DLD1 (cell line): ENCODE measurements around the gene NAGPA.

Source experiments
- in situ Hi-C: cut with HindIII; loops from 2 replicates; pipeline ENCODE4 v1.10.0; 2017; ENCODE audit warnings: low sequenced_read_pairs

The NAGPA gene

DNA sequence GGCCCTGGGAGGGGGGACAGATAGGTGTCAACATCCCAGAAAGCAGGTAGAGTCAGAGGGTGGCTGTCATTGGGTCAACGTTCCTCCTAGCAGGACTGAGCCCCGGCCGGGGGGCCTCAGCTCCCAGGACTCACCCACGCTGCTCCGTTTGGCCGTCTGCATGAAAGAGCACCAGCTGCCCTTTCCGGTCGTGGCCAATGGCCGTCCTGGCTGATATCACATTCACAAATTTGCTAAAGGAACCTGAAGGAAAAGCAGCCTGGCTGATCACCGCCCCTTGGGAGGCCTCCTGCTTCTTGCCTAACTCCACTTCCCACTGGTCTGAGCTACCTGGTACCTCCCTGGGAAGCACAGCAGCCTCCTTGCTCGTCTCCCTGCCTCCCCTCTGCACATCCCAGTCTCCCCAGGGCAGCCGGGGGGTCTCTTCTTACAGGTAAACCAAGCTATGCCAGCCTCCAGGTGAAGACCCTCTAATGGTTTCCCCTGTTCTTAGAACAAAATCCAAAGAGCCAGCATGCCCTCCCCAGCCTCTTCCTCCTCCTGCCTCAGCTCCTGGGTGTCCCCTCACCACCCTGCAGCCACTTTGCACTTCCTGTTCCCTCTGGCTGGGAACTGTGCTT, 3.4 kb downstream of the NAGPA start:
- in situ Hi-C loops = loop anchor here (25.0 kb wide), 1 partner anchor 518 kb away; no protein-coding TSS in a partner anchor

DNA sequence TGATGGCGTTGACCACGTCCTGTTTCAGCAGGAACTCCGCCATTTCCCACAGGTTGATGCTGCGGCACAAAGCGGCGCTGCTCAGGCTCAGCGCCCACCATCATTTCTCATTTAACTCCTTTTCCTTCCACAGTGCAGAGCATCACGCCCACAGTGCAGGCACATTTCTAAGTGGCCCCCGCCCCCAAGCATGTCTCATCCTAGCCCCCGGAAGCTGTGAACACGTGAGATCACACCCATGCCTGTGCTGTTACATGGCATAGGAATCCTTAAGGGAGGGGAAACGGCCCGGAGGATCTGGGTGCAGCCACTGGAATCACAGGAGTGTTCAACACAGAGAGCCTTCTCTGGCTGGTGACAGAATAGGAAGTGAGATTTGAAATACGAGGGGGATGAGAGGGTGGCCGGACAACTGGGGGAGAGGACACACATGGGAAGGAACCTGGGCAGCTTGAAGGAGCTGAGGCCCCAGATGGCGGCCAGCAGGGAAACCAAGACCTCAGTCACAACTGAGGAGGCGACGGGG, 4.7 kb downstream of the NAGPA start:
- in situ Hi-C loops = loop anchor here (25.0 kb wide), 1 partner anchor 517 kb away; no protein-coding TSS in a partner anchor

DNA sequence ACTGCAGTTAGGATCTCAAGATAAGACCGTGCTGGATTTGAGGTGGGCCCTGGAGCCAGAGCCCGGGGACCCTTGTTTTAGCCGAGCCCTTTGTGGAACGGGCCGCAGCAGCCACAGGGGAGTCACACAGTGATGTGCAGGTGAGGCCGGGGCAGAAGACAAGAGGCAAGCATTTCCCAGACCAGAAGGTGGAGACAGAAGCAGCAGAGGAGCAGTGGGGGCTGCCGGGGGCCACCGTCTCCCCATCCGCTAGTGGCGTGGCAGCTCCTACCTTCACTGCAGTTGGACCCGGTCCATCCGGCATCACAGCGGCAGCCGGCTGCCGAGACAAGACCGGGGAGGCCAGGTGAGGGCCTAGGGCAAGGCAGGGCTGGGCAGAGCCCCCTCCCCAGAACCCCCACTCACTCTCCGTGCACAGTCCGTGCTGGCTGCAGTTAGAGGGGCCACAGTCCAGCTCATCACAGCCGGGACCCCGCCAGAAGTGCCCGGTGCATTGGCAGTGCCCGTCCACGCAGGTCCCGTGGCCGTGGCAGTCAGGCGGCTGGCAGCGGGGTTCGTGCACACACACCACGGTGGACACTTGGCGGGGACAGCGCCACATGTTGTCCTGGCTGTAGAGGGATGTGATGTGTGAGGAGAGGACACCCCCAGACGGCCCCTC, 6.0 kb downstream of the NAGPA start:
- in situ Hi-C loops = loop anchor here (25.0 kb wide), 1 partner anchor 515 kb away; no protein-coding TSS in a partner anchor

DNA sequence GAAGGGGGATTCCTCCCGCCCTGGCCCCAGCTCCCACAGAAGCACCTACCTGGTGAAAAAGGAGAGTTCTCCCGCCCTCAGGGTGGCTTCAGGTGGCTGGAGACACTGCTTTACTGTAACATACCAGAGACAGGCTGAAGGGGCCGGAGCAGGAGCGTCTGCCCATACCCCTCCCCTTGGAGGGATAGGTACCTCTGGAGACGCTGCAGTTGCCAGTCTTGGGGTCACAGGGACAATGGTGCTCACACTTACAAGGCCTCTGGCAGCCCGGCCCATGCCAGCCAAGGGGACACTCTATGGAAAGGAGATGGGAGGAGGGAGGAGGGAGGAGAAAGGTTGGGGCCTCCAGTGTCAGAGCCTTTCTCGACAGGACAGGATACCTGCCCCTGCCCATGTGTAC, 6.6 kb downstream of the NAGPA start:
- in situ Hi-C loops = loop anchor here (25.0 kb wide), 1 partner anchor 515 kb away; no protein-coding TSS in a partner anchor

DNA sequence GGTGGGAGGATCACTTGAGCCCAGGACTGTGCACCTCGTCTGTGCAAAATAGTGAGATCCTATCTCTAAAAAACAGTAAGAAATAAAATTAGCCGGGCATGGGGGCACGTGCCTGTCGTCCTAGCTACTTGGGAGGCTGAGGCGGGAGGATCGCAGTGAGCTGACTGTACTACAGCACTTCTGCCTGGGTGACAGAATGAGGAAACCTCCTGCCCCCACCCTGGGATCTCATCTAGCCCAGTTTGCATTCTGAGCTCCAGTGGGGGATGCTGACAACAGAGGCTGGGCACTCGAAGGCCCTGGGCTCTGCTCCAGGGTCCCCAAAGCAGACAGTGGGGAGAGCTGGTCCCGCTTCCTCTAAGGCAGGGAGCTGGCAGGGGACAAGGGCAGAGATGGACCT, 7.1 kb downstream of the NAGPA start:
- in situ Hi-C loops = loop anchor here (25.0 kb wide), 1 partner anchor 514 kb away; no protein-coding TSS in a partner anchor

DNA sequence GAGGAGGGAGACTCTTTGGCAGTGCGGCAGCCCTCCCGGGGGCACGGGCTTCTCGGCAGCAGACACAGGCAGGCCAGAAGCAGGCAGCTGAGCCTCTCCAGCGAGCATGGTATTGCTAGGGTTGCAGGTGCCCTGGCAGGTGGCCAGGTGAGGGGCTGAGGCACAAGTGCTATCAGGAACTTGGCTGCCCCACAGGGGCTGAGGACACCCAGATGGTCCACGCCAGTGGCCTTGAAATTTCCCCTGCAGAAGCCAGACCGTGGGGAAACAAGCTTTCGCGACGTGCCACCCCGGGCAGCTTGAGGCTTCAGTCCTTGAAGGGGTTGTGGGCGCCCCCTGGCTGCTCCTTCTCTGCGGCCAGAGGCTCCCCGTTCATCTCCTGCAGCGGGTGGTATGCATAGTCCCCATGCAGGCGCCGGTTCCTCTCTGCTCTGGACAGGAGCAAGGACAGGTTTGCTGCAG, 8.5 kb downstream of the NAGPA start:
- in situ Hi-C loops = loop anchor here (25.0 kb wide), 1 partner anchor 513 kb away; no protein-coding TSS in a partner anchor

DNA sequence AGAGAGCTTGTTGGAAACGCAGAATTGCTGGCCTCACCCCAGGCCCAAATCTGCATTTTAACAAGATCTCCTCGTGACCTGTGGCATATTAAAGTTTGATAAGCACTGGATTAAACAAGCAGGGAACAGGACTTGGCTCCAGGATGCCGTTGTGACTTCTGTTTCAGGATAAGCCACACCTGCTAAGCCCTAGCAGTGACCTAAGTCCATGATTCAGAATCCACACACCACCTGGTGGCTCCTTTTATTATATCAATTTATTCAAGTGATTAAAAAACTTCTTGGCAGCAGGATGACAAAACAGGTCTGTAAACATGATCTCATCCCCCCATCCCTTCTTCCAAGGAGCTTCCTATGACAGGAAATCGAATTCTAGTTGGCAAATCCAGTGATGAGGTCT, 9.1 kb downstream of the NAGPA start:
- in situ Hi-C loops = loop anchor here (25.0 kb wide), 1 partner anchor 512 kb away; no protein-coding TSS in a partner anchor

DNA sequence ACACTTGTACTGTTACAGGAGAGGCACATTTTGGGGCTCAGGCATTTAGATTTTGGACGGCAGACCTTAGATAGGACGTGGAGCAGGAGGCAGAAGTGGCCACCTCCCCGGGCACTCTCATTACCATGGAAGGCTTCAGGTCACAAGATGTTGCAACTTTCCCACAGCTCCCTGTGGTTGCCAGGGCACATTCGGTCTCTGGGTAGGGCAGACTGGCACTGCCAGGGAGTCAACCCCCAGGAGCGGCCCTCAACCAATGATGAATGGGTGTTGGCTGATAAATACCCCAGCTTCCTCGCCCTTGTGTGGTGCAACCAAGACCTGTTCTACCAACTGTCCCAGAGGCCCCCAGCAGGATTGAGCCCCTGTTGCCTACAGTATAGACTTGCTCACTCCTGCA, 11.2 kb downstream of the NAGPA start:
- in situ Hi-C loops = no loop called here

DNA sequence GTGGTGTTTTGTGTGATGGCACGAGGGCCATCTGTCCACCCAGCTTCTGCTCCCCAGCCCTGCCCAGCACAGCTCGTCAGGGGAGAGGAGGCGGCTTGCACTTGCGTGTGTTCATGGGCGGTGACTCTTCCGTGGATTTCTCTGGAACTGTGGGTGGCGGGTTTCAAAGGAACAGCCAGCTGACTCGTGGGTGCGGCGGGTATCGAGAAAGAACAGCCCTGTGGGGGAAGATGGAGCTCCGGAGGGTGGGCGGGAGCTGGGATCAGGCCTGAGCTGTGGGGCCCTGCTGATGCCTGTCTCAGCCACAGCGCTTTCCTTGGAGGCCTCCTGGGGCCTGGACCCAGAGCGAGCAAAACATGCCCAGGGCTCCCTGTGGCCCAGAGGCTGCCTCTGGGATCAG, 13.2 kb downstream of the NAGPA start:
- in situ Hi-C loops = no loop called here

DNA sequence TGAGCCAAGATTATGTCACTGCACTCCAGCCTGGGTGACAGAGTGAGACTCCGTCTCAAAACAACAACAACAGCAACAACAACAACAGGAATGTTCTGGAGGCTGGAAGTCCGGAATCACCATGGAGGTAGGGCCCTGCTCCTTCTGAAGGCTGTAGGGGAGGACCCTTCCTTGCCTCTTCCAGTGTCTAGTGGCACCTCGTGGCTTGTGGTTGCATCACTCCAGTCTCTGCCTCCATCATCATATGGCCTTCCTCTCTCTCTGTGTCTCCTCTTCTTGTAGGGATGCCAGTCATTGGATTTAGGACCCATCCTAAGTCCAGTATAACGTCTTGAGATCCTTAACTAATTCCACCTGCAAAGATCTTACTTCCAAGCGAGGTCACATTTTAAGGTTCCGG, 14.0 kb downstream of the NAGPA start:
- in situ Hi-C loops = no loop called here

DNA sequence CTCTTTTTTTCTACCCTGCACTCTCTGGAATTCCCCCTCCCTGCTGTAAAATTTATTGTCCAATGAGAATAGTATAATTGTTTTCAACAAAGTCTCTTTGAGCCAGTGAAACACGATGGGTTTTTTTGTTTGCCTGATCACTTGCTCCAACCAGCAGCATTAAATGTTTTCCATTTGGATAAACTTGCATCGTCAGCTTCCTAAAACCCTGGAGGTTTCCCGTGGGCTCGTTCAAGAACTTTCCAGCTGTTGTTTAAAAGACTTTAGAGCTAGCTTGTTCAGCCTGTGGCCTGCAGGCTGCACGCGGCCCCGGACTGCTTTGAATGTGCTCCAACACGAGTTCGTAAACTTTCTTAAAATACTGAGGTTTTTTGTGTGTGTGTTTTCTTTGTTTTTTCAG, 14.9 kb downstream of the NAGPA start:
- in situ Hi-C loops = no loop called here

DNA sequence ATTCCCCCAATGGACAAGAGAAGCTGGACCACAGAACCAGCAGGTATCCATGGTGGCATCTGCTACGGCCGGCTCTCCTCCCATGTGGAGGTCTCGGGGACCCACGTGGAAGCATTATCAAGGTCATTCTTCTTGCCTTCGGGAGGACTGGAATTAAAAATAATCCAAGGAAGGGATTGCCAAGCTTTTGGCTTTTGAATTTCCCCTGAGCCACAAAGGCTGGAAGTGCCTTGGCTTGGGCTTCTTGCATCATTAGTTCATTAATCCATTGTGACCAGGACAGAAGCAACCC, 16.1 kb downstream of the NAGPA start:
- in situ Hi-C loops = no loop called here

DNA sequence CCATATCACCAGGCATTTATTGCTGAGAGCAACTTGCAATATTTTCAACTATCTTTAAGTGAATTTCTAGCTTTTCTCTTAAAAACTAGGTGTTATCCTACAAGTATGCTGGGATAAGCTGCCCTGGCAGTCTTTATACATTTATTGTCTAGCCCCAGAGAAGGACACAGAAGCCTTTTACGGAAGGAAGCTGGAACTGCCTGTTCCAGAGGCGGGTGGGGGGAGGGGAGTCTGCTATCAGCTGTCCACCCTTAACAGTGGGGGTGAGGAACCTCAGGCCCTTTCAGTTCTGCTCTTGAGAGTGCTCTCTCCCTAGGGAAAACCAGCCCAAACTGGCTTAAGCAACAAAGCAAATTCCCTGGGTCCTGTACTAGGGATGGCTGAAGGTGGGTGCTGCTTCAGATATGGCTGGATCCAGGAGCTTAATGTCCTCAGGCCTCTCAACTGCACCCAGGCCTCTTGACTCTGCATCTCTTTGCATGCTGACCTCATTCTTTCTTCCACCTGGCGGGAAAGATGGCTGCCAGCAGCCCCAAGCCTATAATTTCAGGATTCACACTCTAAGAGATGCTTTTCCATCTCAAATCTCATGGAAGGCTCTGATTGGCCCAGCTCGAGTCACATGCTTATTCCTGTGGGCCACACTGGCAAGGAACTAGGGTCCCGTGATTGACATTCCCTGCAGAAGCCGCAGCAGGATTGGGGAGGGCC, 16.6 kb downstream of the NAGPA start:
- in situ Hi-C loops = no loop called here

DNA sequence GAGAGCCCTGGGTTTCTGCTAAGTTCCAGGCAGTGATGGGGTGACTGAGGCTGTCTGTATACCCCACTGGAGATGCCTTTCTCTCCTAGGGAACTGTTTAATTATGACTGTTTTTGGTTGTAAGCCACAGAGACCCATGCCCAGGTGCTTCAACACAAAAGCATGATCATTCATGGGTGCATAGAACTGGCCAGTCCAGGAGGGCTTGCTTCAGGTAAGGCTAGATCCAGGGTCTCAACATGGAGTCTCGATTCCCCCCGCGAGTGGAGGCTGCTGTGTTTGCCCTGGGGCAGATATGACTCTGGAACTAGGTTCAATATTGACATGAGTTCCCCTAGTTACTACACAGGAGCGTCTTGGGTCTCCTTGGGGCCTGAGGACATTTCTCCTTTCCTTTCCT, 17.8 kb downstream of the NAGPA start:
- in situ Hi-C loops = no loop called here

DNA sequence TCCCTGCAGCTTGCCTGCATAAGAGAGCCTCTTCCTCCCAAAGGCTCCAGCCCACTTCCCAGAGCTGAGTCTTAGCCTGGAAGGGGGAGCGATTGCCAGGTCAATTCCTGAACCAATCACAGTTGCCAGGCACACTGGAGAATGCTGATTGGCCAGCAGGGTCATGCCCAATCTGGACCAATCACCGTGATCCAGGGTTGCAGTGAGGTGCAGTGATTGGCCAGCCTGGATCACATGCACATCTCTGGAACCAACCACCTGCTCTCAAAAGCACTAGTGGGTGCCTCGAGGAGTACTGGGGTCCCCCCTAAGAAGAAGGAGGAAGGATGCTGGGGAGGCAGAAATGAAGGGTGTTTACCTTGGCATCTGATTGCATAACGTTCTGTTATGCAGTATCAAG, 18.4 kb downstream of the NAGPA start:
- in situ Hi-C loops = no loop called here

DNA sequence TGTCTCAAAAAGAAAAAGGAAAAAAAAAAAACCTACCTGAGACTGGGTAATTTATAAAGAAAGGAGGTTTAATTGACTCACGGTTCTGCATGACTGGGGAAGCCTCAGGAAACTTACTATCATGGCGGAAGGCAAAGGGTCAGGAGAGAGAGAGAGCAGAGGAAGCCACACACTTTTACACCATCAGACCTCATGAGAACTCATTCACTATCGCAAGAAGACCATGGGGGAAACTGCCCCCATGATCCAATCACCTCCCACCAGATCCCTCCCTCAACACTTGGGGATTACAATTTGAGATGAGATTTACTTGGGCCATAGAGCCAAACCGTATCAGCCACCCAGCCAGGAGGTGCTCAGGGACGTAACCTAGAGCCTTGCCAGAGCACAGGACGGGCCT, 20.8 kb downstream of the NAGPA start:
- in situ Hi-C loops = no loop called here

DNA sequence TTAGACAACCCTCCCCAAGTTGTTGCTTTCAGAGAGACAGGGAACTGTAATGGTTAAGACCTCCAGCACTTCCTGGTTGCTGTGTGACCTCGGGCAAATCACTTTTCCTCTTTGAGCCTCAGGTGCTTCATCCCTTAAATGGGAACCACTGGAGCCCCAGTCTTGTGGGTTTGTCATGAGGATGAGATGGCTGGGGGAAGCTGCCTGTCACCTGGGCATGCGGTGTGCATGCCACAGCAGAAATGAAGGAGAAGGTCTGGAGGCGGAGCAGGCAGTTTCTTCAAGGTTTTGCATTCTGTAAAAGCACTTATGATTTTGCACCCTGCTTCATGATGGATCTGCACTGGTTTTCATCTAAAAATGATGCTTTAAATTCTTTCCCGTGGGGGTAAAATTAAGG, 22.1 kb downstream of the NAGPA start:
- in situ Hi-C loops = no loop called here

DNA sequence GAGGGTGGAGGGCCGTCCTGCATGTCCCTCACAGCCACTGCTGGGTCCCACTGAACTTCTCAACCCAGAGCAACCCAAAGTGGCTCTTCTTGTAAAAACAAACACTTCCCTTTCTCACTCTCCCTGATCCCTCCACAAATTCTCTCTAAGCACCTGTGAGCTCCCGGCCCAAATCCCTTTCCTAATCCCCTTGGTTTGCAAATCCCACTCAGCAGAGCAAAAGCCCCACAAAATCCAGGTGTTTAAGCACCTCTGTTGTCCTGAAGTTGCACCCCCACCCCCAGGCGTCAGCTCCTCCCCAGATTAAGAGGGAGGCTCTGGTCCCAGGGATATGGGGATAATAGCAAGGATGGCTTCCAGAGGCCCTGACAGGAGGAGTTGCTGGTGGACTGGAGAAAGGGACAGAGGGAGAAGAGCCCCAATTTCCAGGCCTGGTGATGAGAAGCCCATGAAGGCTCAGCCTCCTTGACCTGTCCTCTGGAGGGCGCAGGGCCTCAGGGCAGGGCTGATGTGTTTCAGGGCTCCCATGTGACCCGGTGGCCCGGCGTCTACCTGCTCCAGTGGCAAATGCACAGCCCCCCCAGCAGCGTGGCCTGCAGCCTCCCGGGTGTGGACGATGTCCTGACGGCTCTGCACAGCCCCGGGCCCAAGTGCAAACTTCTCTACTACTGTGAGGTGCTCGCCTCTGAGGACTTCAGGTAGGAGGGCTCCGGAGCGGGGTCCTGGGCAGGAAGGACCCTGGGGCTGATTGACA, 23.0 kb downstream of the NAGPA start:
- in situ Hi-C loops = no loop called here

DNA sequence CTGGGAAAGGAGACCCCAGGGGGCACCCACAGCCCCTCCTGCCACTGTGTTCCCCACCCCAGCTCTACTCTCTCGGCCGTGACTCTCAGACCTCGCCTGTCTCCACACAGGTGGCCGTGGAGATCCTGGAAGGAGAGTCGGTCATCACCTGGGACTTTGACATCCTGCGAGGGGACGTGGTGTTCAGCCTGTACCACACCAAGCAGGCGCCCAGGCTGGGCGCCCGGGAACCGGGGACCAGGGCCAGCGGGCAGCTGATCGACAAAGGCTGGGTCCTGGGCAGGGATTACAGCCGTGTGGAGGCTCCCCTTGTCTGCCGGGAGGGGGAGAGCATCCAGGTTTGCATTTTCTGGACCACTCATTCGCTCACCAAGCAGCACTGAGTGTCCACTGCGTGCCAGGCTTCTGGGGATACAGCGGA, 25.4 kb downstream of the NAGPA start:
- in situ Hi-C loops = no loop called here

DNA sequence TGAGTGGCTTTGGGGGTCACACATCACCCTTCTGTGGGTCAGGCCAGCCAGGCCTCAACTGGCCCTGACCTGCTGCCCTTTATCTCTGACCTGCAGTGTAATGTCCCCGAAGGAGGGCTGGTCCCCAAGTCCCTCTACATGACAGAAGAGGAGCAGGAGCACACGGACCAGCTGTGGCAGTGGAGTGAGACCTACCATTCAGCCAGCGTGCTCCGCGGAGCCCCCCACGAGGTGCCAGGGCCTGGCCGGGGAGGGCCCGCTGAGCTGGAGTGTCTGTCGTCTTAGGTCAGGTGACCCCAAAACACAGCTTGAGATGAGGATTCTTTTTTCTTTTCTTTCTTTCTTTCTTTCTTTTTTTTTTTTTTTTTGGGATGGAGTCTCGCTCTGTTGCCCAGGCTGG, 26.5 kb downstream of the NAGPA start:
- in situ Hi-C loops = no loop called here
